Thyroid gland (tissue), 4 donors: Measurements from ENCODE around the gene EGR4.

Experiments used
- CTCF ChIP-seq, 6 experiments: fragments of 200-600 bp in 3 of 6; fragments of 450-650 bp in 3 of 6; sonication (generic) in 3 of 6; IDR thresholded peaks; one replicate each; pipeline ENCODE4 v1.5.1; 2016 to 2019; ENCODE audit warnings: antibody characterized with exemption in 6 of 6, mild to moderate bottlenecking in 2 of 6, inconsistent platforms in 1 of 6, moderate library complexity in 1 of 6
- POLR2A ChIP-seq, 2 donors: fragments of 450-650 bp; IDR thresholded peaks; one replicate each; pipeline ENCODE4 v1.6.1; 2017; ENCODE audit warnings: antibody characterized with exemption in 2 of 2, mild to moderate bottlenecking in 2 of 2, moderate library complexity in 1 of 2

- TF ChIP-seq CTCF (IDR thresholded peaks at IDR 0.05) (no peak), POLR2A (IDR thresholded peaks at IDR 0.05) (no peak)
Measured at GRCh38 chr2:73249636-73250035, 43.7 kb downstream of the EGR4 start.
